Endothelial cell of umbilical vein (primary cell): ENCODE data around the gene DEK. TPM values are rescaled to one million over a fixed set of nuclear protein-coding genes. Genes with fewer than 3 reads are reported as not detected.

ENCODE experiments used
- BruUV-seq: library from RNA; stranded (reverse); fragments of 400-500 nt; replicated peaks from 2 replicates; lab custom pipeline; 2021; lab: Mats Ljungman, UMichigan
- CTCF ChIA-PET: fragments of 300-600, 350-600 bp; sonication (Branson Sonifier 250); formaldehyde crosslinking; loops from one replicate; lab custom pipeline; 2021; ENCODE audit warnings: antibody characterized with exemption, inconsistent platforms; lab: Charles Lee
- POLR2A ChIA-PET: fragments of 300-600, 350-600 bp; sonication (Branson Sonifier 250); formaldehyde crosslinking; loops from one replicate; lab custom pipeline; 2021; ENCODE audit warnings: antibody characterized with exemption, inconsistent platforms; lab: Charles Lee
- DNase-seq: peaks from one replicate; pipeline ENCODE4 v3.0.0-alpha.2; 2011; ENCODE audit warnings: low read depth, low spot score
- FAIRE-seq: peaks from 2 replicates; lab custom pipeline; 2011; peaks lifted over from hg19 to GRCh38; lab: Jason Lieb, UNC
- H2AFZ ChIP-seq: 2 replicates; pipeline ENCODE4 v1.6.0; 2012; ENCODE audit warnings: low read depth, low read length, control low read depth, inconsistent platforms
- H3K27ac ChIP-seq: 2 replicates; pipeline ENCODE4 v1.5.1; 2011; ENCODE audit warnings: low read depth, mild to moderate bottlenecking, control low read depth, low read length, moderate library complexity; ENCODE audit not compliant: insufficient read depth
- H3K27me3 ChIP-seq, 2 experiments: 2 replicates each; pipeline versions ENCODE4 v1.6.0 to v1.6.1; 2011; ENCODE audit warnings: low read length in 2 of 2, mixed read lengths in 1 of 2; ENCODE audit not compliant: control insufficient read depth in 2 of 2, insufficient read depth in 2 of 2
- H3K36me3 ChIP-seq, 2 experiments: 2 replicates in 1 of 2; 3 replicates in 1 of 2; pipeline ENCODE4 v1.5.1; 2011; ENCODE audit warnings: low read length in 2 of 2, mild to moderate bottlenecking in 1 of 2, moderate library complexity in 1 of 2; ENCODE audit not compliant: control insufficient read depth in 2 of 2, insufficient read depth in 2 of 2; ENCODE audit errors: extremely low read depth in 1 of 2
- H3K4me1 ChIP-seq: 3 replicates; pipeline ENCODE4 v1.5.1; 2011; ENCODE audit warnings: mild to moderate bottlenecking, low read length; ENCODE audit not compliant: control insufficient read depth, insufficient read depth; ENCODE audit errors: extremely low read depth
- H3K4me2 ChIP-seq: 2 replicates; pipeline ENCODE4 v1.6.1; 2011; ENCODE audit warnings: low read length, control low read depth, mixed read lengths; ENCODE audit not compliant: insufficient read depth
- H3K4me3 ChIP-seq, 3 experiments: fragments of 200-600 bp in 1 of 3; sonication (generic), shearing (Covaris generic) in 1 of 3; replicated peaks in 1 of 3; 2 replicates each; pipeline ENCODE4 v1.5.1; 2011 to 2016; ENCODE audit warnings: control low read depth in 3 of 3, low read length in 3 of 3, mild to moderate bottlenecking in 2 of 3, inconsistent platforms in 1 of 3, low read depth in 1 of 3, moderate library complexity in 1 of 3; ENCODE audit not compliant: insufficient read depth in 1 of 3
- H3K79me2 ChIP-seq: 2 replicates; pipeline ENCODE4 v1.6.0; 2012; ENCODE audit warnings: low read length, inconsistent platforms; ENCODE audit not compliant: control insufficient read depth, insufficient read depth
- H3K9ac ChIP-seq: replicated peaks from 2 replicates; pipeline ENCODE3; 2011; ENCODE audit warnings: low read length, control low read depth; ENCODE audit not compliant: insufficient read depth; ENCODE audit errors: extremely low read depth
- H3K9me1 ChIP-seq: replicated peaks from 3 replicates; pipeline ENCODE4 v1.6.0; 2011; ENCODE audit warnings: mild to moderate bottlenecking, low read length; ENCODE audit not compliant: control insufficient read depth, insufficient read depth; ENCODE audit errors: extremely low read depth
- H3K9me3 ChIP-seq: replicated peaks from 2 replicates; pipeline ENCODE4 v1.5.1; 2012; ENCODE audit warnings: low read length, inconsistent platforms; ENCODE audit not compliant: control insufficient read depth, insufficient read depth
- H4K20me1 ChIP-seq: replicated peaks from 2 replicates; pipeline ENCODE3; 2011; ENCODE audit warnings: mild to moderate bottlenecking, low read length; ENCODE audit not compliant: control insufficient read depth, insufficient read depth; ENCODE audit errors: extremely low read depth
- CTCF ChIP-seq, 2 donors: IDR thresholded peaks; 1 replicate in 1 of 2; 2 replicates in 1 of 2; pipeline ENCODE4 v1.5.1; 2011; ENCODE audit warnings: low read length in 2 of 2, mild to moderate bottlenecking in 2 of 2, moderate library complexity in 2 of 2, control low read depth in 1 of 2, inconsistent platforms in 1 of 2, low read depth in 1 of 2; ENCODE audit not compliant: insufficient read depth in 1 of 2; ENCODE audit errors: extremely low read depth in 1 of 2
- EZH2 ChIP-seq: IDR thresholded peaks from 2 replicates; pipeline ENCODE4 v1.6.1; 2012; ENCODE audit warnings: borderline replicate concordance, low read depth, mild to moderate bottlenecking, moderate library complexity, low read length, inconsistent platforms; ENCODE audit not compliant: severe bottlenecking
- FOS ChIP-seq: IDR thresholded peaks from 2 replicates; pipeline ENCODE4 v1.6.1; 2011; ENCODE audit warnings: mild to moderate bottlenecking, low read length, moderate library complexity, borderline replicate concordance; ENCODE audit not compliant: insufficient read depth
- GATA2 ChIP-seq: IDR thresholded peaks from 2 replicates; pipeline ENCODE4 v1.7.0; 2011; ENCODE audit warnings: low read depth, mild to moderate bottlenecking, moderate library complexity, mixed read lengths, low read length; ENCODE audit not compliant: insufficient read length, insufficient read depth
- JUN ChIP-seq: IDR thresholded peaks from 2 replicates; pipeline ENCODE4 v1.6.1; 2011; ENCODE audit warnings: borderline replicate concordance, low read depth; ENCODE audit not compliant: insufficient read length, insufficient read depth
- MAX ChIP-seq: IDR thresholded peaks from 2 replicates; pipeline ENCODE4 v1.6.1; 2011; ENCODE audit not compliant: insufficient read depth, insufficient read length
- MYC ChIP-seq: IDR thresholded peaks from one replicate; pipeline ENCODE4 v1.6.1; 2011; ENCODE audit warnings: mild to moderate bottlenecking, low read depth, low read length
- POLR2A ChIP-seq: IDR thresholded peaks from 2 replicates; pipeline ENCODE4 v1.6.1; 2012; ENCODE audit warnings: low read depth, mild to moderate bottlenecking, control low read depth, low read length
- POLR2AphosphoS5 ChIP-seq: IDR thresholded peaks from 2 replicates; pipeline ENCODE4 v1.6.1; 2012; ENCODE audit warnings: low read depth, mild to moderate bottlenecking, control low read depth, low read length, moderate library complexity; ENCODE audit not compliant: insufficient read depth
- dilution Hi-C: fragments of 300-500 bp; cut with MboI; formaldehyde crosslinking; loops from one replicate; pipeline ENCODE4 v1.15.0; 2019; ENCODE audit warnings: low sequenced_read_pairs; ENCODE audit not compliant: extremely low pct_ligation_motif_present
- intact Hi-C: fragments of 100-400 bp; cut with micrococcal nuclease; formaldehyde crosslinking; loops from one replicate; pipeline ENCODE4 v1.10.0; 2022
- polyA plus RNA-seq, 4 experiments: library from polyadenylated mRNA; depleted of rRNA in 3 of 4; stranded (reverse) in 3 of 4; unstranded in 1 of 4; fragments of >200 nt; gene quantifications; 2 replicates each; pipeline versions ENCODE4 v1.2.1 to v1.2.3, GENCODE V29; 2011 to 2012; ENCODE audit warnings: missing spikeins in 1 of 4
- total RNA-seq: library from RNA; stranded (reverse); gene quantifications from 2 replicates; pipeline ENCODE4 v1.2.3, GENCODE V29; 2021

Gene DEK
- total and polyA plus RNA-seq, 2 donors (not counting 3 experiments of a cell fraction or from before 2014, with no cell fraction given), result 19.0 to 120 TPM

DNA sequence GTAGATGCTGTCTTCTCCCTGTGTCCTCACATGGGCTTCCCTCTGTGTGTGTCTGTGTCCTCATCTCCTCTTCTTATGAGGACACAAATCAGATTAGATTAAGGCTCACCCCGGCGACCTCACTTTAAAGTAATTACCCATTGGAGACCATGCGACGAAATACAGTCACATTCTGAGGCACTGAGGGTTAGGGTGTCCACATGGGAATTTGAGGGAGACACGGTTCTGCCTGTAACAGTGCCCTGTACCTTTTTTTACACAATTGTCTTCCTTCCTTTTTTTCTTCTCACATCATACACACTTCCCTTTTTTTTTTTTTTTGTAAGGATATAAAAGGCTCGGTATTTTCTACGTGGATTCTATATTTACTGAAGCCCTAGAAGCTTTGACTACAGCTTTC is 48.9 kb downstream of the DEK start:
- TF ChIP-seq GATA2 (no peak), POLR2A (no peak), EZH2 (no peak), MAX (no peak)
- CTCF ChIA-PET, result no interaction called here
- H3K79me2 ChIP-seq, result no peaks in the 10 kb centered on the region
- no peaks in the 10 kb centered on the region for H3K9me1 ChIP-seq
- POLR2A ChIA-PET, result no interaction called here
- no peak overlapping the region for H3K27ac ChIP-seq
- H3K4me3 ChIP-seq, result no peak overlapping the region
- no TSS peak for BruUV-seq
- H2AFZ ChIP-seq, result no peak overlapping the region
- H3K36me3 ChIP-seq, result no peaks in the 10 kb centered on the region
- H3K27me3 ChIP-seq, result no peaks in the 10 kb centered on the region
- no peak overlapping the region for H3K9ac ChIP-seq
- FAIRE-seq (no peak), DNase-seq (no peak)
- H3K9me3 ChIP-seq, result no peaks in the 10 kb centered on the region
- intact Hi-C loops (no loop called here), dilution Hi-C loops (no loop called here)
- no peaks in the 10 kb centered on the region for H3K4me1 ChIP-seq
- no peaks in the 10 kb centered on the region for H4K20me1 ChIP-seq
- H3K4me2 ChIP-seq, result no peak overlapping the region

DNA sequence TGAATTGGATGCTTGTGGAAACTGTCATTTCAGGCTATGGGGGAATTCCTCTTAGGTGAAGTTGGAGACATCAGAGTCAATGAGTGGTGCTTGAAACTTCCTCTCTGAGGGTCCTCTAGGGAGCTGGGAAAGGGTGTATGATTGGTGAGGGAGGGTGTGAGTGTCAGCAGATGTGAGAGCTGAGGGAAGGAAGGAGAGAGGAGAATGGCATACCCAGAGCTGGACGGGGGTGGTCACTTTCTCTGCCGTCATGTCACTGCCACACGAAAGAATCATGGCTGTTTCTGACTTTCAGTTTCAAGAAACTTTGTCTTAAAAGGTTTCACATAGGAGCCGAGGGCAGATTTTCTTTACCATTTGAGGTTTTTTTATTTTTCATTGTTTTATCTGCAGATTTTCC is 50.3 kb downstream of the DEK start:
- no peaks in the 10 kb centered on the region for H3K27me3 ChIP-seq
- ChIA-PET POLR2A (no interaction called here), CTCF (no interaction called here)
- H3K9me1 ChIP-seq, result no peaks in the 10 kb centered on the region
- no peak overlapping the region for H3K9ac ChIP-seq
- dilution Hi-C loops (no loop called here), intact Hi-C loops (no loop called here)
- H3K9me3 ChIP-seq, result no peaks in the 10 kb centered on the region
- FAIRE-seq (no peak), DNase-seq (no peak)
- H3K4me3 ChIP-seq, result no peak overlapping the region
- no peak overlapping the region for H2AFZ ChIP-seq
- H3K4me1 ChIP-seq, result no peaks in the 10 kb centered on the region
- no peaks in the 10 kb centered on the region for H4K20me1 ChIP-seq
- H3K4me2 ChIP-seq, result no peak overlapping the region
- H3K36me3 ChIP-seq, result no peaks in the 10 kb centered on the region
- H3K27ac ChIP-seq, result no peak overlapping the region
- no TSS peak for BruUV-seq
- no peaks in the 10 kb centered on the region for H3K79me2 ChIP-seq
- no peak for TF ChIP-seq MAX
- TF ChIP-seq EZH2, result no peak
- TF ChIP-seq POLR2AphosphoS5, result no peak
- TF ChIP-seq JUN, result no peak
- no peak for TF ChIP-seq GATA2
- no peak for TF ChIP-seq FOS
- TF ChIP-seq CTCF (IDR thresholded peaks at IDR 0.05; ENCODE audit: extremely low read depth in 1 of 2, insufficient read depth in 1 of 2, low read depth in 1 of 2, low read length in 2 of 2), result no peak
- no peak for TF ChIP-seq POLR2A
- TF ChIP-seq MYC, result no peak
